ENCODE data around the gene PRKAB2.
A peak's percentile ranks its signal among the peaks of the same experiment; 100 is the strongest.
"Not testable (repeated sequence)": the region's sequence is repeated elsewhere in the genome, so short reads cannot be mapped to it uniquely, and the experiment has no call there.

PRKAB2 gene

GRCh38 chr1:147171399-147172167 lies 687 bp downstream of the PRKAB2 start:
- peak; percentile 79 to 83 for DNase-seq

GRCh38 chr1:147169840-147170674 lies 2.2 kb downstream of the PRKAB2 start:
- peak in 1 of 2 experiments; percentile 29 for DNase-seq

- no peak for DNase-seq
Measured at GRCh38 chr1:147169171-147169570, 3.1 kb downstream of the PRKAB2 start.

- DNase-seq: peak in 1 of 2 experiments; percentile 44
Measured at GRCh38 chr1:147168626-147169058, 3.6 kb downstream of the PRKAB2 start.

GRCh38 chr1:147167365-147167764 lies 4.9 kb downstream of the PRKAB2 start:
- no peak for DNase-seq

- DNase-seq: no peak
Measured at GRCh38 chr1:147163019-147163418, 9.3 kb downstream of the PRKAB2 start.

DNA sequence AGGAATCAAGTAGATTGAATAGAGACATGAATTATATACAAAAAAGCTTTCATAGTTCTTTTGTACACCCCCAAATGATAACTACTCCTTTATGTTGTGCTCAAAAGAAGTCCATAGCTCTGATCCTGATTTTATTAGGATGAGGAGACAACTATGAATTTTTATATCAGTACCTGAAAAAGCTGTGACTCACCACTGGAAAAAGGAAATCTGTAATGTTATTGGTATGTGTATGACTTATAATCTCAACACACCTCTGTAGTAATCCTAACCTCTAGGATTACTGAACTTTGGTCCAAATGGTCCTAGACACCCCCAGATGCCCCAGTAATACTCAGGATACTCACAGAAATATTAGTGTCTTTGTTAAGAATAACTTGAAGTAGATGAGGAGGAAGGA lies 10.2 kb downstream of the PRKAB2 start:
- DNase-seq: no peak

- DNase-seq: not testable (repeated sequence)
Measured at GRCh38 chr1:147157116-147157515, 15.2 kb downstream of the PRKAB2 start.

GRCh38 chr1:147156642-147157041 lies 15.6 kb downstream of the PRKAB2 start:
- DNase-seq: no peak

- DNase-seq: peak in 1 of 2 experiments; percentile 22
Measured at GRCh38 chr1:147152772-147153171, 19.5 kb downstream of the PRKAB2 start.

GRCh38 chr1:147151244-147151643 lies 21.0 kb downstream of the PRKAB2 start:
- DNase-seq: no peak

DNA sequence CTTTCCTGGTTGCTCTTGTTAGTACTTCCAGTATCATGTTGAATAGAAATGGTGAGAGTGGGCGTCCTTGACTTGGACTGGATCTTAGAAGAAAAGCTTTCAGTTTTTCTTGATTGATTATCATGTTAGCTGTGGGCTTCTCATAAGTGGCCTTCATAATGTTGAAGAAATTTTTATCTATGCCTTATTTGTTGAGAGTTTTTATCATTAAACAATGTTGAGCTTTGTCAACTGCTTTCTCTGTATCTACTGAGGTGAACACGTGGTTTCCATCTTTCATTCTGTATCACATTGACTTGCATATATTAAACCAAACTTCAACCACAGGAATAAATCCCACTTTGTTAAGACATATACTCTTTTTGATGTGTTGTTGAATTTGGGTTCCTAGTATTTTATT lies 29.4 kb downstream of the PRKAB2 start:
- DNase-seq: no peak

- DNase-seq: not testable (repeated sequence)
Measured at GRCh38 chr1:147130721-147131120, 41.5 kb downstream of the PRKAB2 start.

DNA sequence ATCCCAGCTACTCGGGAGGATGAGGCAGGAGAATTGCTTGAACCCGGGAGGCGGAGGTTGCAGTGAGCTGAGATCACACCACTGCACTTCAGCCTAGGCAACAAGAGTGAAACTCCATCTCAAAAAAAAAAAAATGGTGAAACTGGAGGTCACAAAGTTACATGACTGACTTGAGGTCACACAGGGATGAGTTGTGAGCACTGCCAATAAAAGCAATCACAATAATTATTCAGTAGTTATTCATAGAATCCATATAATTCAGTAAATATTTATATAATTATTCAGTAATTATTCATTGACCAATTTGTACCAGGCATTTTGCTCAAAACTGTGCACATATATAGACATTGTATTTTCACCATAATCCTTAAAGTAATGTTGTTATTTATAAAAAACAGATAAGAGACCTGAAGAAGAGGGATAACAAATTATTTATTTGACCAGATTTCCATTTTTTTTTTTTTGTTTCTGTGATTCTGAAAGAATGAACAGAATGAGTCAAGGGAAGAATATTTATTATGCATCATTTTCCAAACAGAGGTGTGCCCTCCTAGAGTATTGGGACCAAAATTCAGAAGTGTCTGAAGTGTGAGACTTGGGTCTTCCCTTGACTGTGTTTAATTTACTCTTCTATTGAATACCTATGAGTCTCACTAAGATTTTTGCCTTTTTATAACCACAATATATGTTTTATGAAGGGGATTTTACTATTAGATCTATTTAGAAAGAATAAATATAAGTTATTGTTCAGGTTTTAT lies 43.0 kb downstream of the PRKAB2 start:
- no peak for DNase-seq

GRCh38 chr1:147124266-147124665 lies 48.0 kb downstream of the PRKAB2 start:
- no peak for DNase-seq

GRCh38 chr1:147117109-147117508 lies 55.2 kb downstream of the PRKAB2 start:
- no peak for DNase-seq

DNA sequence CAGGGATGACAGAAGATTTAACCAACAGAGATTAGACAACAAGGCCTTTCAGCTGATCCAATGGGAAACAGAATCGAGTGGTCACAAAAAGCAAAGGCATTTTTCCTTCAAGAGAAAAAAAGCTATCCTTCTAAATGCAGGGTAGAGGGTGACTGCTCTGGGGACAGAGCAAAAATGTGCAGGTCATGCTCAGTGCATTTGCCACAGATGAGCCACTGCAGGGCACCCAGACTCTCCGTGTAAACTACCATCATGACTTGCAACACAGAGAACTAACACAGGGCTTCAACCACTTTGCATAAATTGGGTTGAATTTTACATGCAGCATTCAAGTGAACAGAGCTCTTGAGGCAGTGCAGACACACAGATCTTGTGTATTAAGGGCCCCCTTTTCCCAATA lies 56.8 kb downstream of the PRKAB2 start:
- peak; percentile 15 to 56 for DNase-seq

DNA sequence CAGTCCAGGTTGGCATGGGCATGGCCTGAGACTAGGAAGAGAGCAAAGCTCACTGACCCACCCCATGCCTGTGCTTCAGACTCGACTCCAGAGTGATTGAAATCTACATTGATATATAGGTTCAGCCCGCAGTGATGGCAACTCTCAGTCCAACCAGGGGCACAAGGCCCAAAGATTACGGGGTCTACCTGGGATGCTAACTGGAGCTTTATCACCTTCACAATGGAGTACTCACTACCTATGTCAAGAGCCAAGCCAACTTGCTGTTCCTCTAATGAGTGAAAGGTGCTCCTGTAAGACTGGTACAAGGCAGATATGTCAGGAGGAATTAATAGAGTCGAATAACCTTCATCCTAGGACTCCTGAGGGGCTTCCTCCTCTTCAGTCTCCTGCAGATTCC lies 57.2 kb downstream of the PRKAB2 start:
- not testable (repeated sequence) for DNase-seq

GRCh38 chr1:147114353-147114752 lies 57.9 kb downstream of the PRKAB2 start:
- not testable (repeated sequence) for DNase-seq

DNA sequence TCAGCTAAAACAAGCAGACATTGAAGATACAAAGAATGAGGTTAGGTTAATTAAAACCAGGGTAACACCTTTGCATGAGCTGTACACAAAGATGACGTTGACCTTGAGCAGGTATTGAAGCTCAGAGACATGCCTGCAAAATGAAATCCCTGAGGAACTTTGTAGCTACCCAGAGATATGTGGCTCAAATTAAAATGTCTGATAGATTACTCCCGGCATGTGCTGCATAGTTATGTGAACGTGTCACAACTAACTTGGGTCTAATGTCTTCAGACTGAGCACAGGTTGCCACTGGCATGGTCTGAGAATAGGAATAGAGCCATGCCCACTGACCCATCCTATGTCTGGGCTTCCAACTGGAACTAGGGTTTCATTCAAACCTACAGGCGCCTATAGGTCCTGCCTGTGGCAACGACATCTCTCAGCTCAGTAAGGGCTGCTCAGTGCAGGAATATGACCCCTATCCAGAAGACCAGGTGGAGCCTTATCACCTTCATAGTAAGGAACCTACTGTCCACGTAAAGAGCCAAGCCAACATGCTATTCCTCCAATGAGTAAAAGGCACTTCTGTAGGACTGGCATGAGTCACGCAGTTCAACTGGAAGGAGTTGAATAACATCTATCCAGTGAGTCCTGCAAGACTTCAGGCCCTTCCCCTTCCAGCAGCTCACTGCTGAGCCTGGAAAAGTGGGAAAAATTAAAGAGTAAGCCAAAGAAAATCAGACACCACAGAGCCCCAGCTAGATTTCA lies 60.7 kb downstream of the PRKAB2 start:
- no peak for DNase-seq

GRCh38 chr1:147110872-147111271 lies 61.4 kb downstream of the PRKAB2 start:
- DNase-seq: no peak

DNA sequence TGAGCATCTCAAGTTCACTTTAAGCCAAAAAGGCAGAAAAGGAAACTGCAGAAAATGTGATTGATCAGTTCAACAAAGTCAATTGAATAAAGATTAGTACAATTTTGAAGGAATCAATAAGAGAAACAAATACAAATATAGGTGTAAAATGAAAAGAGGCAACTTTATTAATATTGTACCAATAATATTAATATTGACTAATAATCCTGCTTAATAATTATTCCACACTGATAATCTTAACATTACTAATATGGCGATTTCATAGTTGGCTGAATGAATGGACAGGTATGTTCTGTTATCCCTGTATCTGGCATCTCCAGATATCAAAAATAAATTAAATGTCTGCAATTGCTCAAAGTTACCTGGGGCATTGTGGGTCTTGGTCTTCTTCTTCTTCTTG lies 61.8 kb downstream of the PRKAB2 start:
- DNase-seq: no peak

All from NCI-H526 (cell line).